Stomach (tissue), 4 donors: ENCODE measurements around the gene CALN1.

Experiments
- CTCF ChIP-seq, 7 experiments: fragments of 450-650 bp in 4 of 7; fragments of 200-600 bp in 3 of 7; sonication (generic) in 3 of 7; IDR thresholded peaks; one replicate each; pipeline ENCODE4 v1.5.1; 2016 to 2019; ENCODE audit warnings: antibody characterized with exemption in 7 of 7, control low read depth in 2 of 7, mild to moderate bottlenecking in 1 of 7
- EP300 ChIP-seq: sonication (generic); formaldehyde crosslinking; IDR thresholded peaks from one replicate; pipeline ENCODE4 v1.6.1; 2017; ENCODE audit warnings: antibody characterized with exemption
- POLR2A ChIP-seq, 4 donors: fragments of 450-650 bp; IDR thresholded peaks; one replicate each; pipeline ENCODE4 v1.6.1; 2016; ENCODE audit warnings: antibody characterized with exemption in 4 of 4, control low read depth in 2 of 4, mild to moderate bottlenecking in 1 of 4, moderate library complexity in 1 of 4
- POLR2AphosphoS5 ChIP-seq, 3 donors: sonication (generic); formaldehyde crosslinking; IDR thresholded peaks; one replicate each; pipeline ENCODE4 v1.6.1; 2016; ENCODE audit warnings: antibody characterized with exemption in 3 of 3

GRCh38 chr7:72112530-72112929 lies 299.6 kb downstream of the CALN1 start:
- TF ChIP-seq CTCF (IDR thresholded peaks at IDR 0.05) (no peak), EP300 (no peak), POLR2A (IDR thresholded peaks at IDR 0.05) (no peak), POLR2AphosphoS5 (IDR thresholded peaks at IDR 0.05) (no peak)
